GM18507 (cell line): ENCODE data around the gene ATP2B2.

Experiments
- DNase-seq: peaks from one replicate; pipeline ENCODE4 v3.0.0; 2011; ENCODE audit warnings: low read depth; ENCODE audit not compliant: insufficient read length; ENCODE audit errors: extremely low spot score
- FAIRE-seq: peaks from 2 replicates; lab custom pipeline; 2011; peaks lifted over from hg19 to GRCh38; lab: Jason Lieb, UNC

ATP2B2 gene

GRCh38 chr3:10513306-10513705 is 7.9 kb upstream of the ATP2B2 start:
- FAIRE-seq (no peak), DNase-seq (no peak)

DNA sequence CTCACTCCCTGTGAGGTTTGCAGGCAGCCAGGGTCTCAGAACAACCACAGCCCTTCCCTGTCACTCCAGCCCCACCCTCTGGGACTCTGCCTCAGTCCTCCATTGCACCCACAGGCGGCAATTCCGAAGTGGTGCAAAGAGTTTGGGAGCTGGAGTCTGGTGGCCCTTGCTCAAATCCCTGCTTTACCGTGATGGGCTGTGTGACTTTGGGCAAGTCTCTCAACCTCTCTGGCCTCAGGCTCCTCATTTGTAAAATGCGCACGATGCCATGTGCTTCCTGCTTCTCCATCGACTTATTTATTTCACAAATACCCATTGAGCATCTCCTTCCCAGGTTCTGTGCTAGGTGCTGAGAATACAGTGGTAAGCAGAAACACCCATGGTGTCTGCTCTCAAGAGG is 7.3 kb upstream of the ATP2B2 start:
- FAIRE-seq (no peak), DNase-seq (no peak)

- FAIRE-seq = no peak
- DNase-seq = no peak
Observed at GRCh38 chr3:10511809-10512494, 6.6 kb upstream of the ATP2B2 start.

DNA sequence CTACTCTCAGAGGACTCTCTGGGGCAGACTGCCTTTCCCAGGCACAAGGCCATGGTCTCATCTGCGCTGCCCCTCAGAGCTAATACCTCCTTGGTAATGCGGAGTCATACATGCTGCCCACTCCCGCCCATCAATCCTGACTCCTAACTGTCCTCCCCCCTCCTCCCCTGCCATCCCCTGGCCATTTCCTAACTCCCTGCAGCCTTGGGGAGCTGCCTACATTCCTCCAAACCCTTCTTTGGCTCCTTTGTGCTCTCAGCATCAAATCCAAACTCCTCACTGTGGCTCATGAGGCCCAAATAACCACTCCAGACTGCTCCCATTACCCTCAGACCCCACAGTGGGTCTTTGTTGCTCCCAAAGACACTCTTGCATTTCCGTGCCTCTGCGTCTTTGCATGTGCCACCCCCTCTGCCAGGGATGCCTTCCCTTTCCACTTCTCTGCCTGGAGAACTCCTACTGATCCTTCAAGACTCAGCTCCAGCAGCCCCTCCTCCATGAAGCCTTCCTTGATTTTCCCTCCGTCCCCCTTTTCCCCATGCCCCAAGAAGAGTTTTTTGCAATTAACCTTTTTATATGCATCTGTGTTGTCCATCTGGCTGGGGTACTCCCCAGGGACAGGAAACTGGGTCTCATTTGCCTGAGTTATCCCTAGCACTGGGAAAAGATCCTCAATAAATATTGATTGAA is 5.5 kb upstream of the ATP2B2 start:
- no peak for DNase-seq
- FAIRE-seq = no peak

- DNase-seq = no peak
- no peak for FAIRE-seq
Observed at GRCh38 chr3:10510086-10510742, 4.8 kb upstream of the ATP2B2 start.

- DNase-seq (no peak), FAIRE-seq (no peak)
Observed at GRCh38 chr3:10509325-10509724, 3.9 kb upstream of the ATP2B2 start.

- no peak for FAIRE-seq
- no peak for DNase-seq
Observed at GRCh38 chr3:10508619-10509260, 3.4 kb upstream of the ATP2B2 start.

DNA sequence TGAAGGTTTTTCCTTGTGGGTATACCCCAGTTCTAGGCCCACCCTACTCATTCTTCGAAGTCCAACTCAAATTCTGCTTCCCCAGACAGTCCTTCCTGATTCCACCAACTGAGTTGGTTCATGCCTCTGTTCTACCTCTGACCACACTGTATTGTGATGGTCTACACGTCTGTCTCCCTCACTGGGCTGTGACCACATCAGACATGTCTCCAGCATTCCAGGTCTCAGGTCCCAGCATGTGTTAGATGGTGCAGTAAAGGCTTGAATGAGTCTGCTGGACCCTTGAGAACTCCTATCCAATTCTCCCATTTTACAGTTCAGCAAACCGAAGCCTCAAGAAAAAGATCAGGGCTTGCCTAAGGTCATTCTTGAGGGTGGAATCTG is 2.8 kb upstream of the ATP2B2 start:
- FAIRE-seq = no peak

DNA sequence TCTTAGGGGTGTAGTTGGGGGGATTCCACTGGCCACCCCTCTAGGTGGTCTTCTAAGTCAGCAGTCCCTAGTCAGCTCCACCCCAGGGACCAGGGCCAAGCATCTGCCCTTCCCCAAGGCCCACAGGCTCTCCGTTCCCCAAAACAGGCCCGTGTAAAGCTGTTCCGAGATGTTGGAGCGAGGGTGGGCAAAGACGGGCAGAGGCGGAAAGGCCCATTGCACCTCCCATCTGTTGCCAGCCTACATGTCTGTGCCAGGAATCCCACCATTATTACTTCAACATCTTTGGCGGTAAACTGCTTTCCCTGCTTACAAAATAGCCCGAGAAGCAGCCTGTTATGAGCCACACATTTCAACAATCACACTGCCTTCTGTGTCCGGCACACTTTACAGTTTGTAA is 1.9 kb upstream of the ATP2B2 start:
- no peak for FAIRE-seq
- no peak for DNase-seq

More for the DNA sequence above, 2.8 kb upstream of the ATP2B2 start:
- no peak for DNase-seq

DNA sequence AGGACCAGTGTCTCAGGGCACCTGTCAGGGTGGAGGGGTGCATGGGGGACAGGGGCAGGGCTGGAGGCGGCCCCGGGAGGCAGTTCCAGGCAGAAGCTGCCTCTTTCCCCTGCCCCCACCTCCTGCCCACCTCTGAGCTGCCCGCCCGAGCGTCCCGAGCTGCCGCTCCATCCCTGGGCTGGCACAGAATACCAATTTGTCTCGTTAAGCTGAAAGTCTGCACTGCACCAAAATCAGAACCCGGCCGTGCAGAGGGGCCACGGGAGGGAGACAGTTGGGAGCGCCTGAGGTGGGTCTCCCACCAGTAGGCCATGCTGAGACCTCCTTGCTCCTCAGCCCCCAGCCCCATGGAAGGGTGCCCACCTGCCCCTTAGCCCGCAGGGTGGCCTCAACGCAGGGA is 1.3 kb upstream of the ATP2B2 start:
- DNase-seq (no peak), FAIRE-seq (no peak)

- DNase-seq (no peak), FAIRE-seq (no peak)
Observed at GRCh38 chr3:10505791-10506585, 602 bp upstream of the ATP2B2 start.

DNA sequence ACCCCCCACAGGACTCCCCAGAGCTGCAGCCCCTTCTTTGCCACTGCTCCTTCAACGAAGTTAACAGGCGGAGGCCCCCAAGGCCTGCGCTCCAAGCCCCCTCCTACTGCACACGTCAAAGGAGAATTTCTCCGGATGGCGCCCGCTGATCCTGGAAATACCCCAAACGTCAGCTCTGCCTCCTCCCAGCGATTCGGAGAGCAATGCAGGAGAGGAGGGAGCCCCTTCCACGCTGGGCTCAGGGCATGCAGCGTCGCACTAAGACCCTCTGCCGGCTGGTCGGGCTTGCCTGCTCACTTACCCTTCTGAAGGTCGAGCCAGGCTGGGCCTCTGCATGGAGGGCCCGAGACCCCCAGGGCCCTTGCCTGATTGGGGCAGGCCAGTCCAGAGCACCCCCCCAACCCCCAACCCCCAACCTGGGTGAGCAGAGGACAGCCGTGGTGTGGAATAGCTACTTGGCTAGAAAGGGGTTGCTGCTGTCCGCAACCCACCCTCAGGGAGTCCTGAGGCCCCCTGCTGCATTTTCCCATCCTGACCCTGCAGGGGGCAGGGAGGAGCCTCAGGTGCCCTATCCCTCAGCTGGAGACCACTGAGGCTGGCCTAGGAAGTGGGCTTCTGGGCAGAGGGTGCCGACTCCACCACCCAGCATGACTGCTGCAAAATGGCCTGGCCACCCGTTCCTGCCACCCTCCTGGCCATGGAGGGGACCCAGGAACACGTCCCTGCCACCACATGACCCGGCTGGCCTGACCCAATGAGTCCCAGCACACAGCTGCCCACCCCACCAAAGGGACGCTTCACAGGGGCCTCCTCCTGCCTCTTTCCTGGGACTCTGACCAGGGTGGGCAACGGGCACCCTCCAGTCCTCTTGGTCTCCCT is 976 bp downstream of the ATP2B2 start:
- no peak for FAIRE-seq
- DNase-seq = no peak

DNA sequence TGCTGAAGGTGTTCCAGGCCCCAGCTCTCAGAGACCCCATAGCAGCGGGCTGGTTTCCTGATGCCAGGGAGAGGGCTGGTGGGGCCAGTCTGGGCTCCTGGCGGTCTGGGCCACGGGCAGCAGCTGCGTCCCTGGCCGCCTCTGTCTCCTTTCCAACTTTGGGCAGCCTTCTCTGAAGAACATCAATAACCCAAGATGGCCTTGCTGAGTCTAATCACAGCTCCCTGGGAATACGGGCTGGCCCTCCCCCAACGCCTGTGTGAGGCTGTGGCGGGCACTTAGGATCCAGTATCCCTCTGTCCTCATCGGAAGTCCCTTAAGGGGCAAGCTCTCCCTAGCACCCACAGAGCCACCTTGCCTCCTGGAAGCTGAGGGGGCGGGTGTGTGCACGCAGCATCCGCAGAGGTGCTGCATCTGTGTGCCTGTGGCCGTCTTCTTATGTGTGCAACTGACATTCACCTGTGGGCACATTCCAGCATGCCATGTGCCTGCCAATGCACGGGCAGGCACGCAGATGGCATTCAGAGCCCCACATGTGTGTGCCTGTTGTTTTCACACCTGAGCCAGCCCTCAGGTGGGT is 2.1 kb downstream of the ATP2B2 start:
- no peak for DNase-seq
- no peak for FAIRE-seq

DNA sequence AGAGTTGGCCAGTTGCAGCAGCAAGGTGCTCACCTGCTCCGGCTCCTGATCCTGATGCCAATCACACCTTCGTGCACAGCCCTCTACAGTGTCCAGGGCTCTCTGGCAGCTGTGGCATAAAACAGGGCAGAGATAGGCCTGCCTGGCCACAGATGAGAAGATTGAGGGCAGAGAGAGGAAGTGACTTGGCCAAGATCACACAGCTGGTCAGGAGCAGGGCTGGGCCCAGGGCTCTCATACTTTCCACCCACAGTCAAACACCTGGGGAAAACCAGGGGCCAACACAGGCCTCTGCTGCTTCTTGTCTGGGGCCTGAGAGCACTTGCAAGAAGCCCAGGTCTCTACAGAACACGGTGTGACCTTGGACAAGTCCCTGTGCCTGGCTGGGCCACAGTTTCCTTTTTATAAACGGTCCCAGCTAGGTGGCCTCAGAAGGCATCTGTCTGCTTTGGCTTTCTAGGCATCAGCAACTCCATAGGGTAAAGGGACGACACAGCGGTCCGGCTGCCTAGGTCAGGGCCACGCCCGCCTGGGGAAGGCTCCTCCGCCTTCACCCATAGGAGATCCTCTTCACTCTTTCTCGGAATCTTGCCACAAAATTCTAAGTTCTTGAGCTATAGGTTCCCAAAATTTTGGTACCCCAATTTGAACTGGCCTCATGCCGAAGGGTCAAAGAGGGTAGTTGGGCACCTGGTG is 3.1 kb downstream of the ATP2B2 start:
- FAIRE-seq (no peak), DNase-seq (no peak)

DNA sequence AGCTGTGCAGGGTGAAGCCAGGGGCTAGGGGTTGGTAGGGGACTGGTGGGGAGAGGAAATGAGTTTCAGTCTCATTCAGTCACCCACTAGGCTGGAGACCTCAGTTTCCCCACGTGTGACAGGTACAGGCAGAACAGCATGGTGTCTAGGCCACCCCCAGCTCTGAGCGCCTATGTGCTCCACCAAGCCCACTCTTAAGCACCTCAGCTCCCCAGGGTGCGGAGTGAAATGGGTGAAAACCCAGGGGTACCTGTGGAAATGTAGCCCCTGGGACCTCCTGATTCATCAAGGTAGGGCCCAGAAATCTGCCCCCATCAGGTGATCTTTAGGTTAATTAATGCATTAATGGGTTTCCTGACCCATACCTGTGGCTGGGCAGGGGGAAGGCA is 3.7 kb downstream of the ATP2B2 start:
- DNase-seq (no peak), FAIRE-seq (no peak)

GRCh38 chr3:10500717-10501663 is 4.4 kb downstream of the ATP2B2 start:
- no peak for FAIRE-seq
- DNase-seq = no peak

GRCh38 chr3:10498271-10498670 is 7.1 kb downstream of the ATP2B2 start:
- FAIRE-seq (no peak), DNase-seq (no peak)
